A673 (cell line): Measurements from ENCODE around the gene VTN. TPM values are rescaled to one million over a fixed set of nuclear protein-coding genes. Genes with fewer than 3 reads are reported as not detected.

Source experiments
- BruUV-seq: library from RNA; stranded (reverse); fragments of 400-500 nt; replicated peaks from 2 replicates; lab custom pipeline; 2021; lab: Mats Ljungman, UMichigan
- CTCF ChIA-PET: fragments of 300-600 bp; sonication (Branson Sonifier 250); formaldehyde crosslinking; loops from one replicate; lab custom pipeline; 2022; ENCODE audit warnings: antibody characterized with exemption; lab: Charles Lee
- POLR2A ChIA-PET: fragments of 300-600 bp; sonication (Branson Sonifier 250); formaldehyde crosslinking; loops from one replicate; lab custom pipeline; 2022; ENCODE audit warnings: antibody characterized with exemption; ENCODE audit not compliant: low non-redundant PET; lab: Charles Lee
- DNase-seq: peaks from one replicate; pipeline ENCODE4 v3.0.0-alpha.2; 2015; ENCODE audit warnings: low spot score
- H3K27ac ChIP-seq: fragments of 200-600 bp; sonication (generic); 2 replicates; pipeline ENCODE4 v1.5.1; 2016; ENCODE audit warnings: mixed run types, low read depth, mild to moderate bottlenecking, mixed read lengths, antibody characterized with exemption, low read length; ENCODE audit not compliant: poor library complexity, severe bottlenecking
- H3K27me3 ChIP-seq: fragments of 200-600 bp; sonication (generic); replicated peaks from 2 replicates; pipeline ENCODE4 v1.6.1; 2017; ENCODE audit warnings: mixed run types, low read depth, mild to moderate bottlenecking, mixed read lengths, antibody characterized with exemption, low read length; ENCODE audit not compliant: insufficient read depth, poor library complexity
- H3K36me3 ChIP-seq: fragments of 200-600 bp; sonication (generic); 2 replicates; pipeline ENCODE4 v1.6.1; 2016; ENCODE audit warnings: mixed run types, mild to moderate bottlenecking, mixed read lengths, antibody characterized with exemption, low read length; ENCODE audit not compliant: insufficient read depth, poor library complexity, severe bottlenecking
- H3K4me1 ChIP-seq: fragments of 200-600 bp; sonication (generic); 2 replicates; pipeline ENCODE4 v1.6.1; 2017; ENCODE audit warnings: mixed run types, mild to moderate bottlenecking, mixed read lengths, antibody characterized with exemption, low read length; ENCODE audit not compliant: insufficient read depth, poor library complexity, severe bottlenecking
- H3K4me3 ChIP-seq: fragments of 200-600 bp; sonication (generic); 2 replicates; pipeline ENCODE4 v1.5.1; 2016; ENCODE audit warnings: low read depth, mixed run types, mild to moderate bottlenecking, mixed read lengths, low read length; ENCODE audit not compliant: poor library complexity, severe bottlenecking
- H3K9me3 ChIP-seq: fragments of 200-600 bp; sonication (generic); 2 replicates; pipeline ENCODE4 v1.6.1; 2016; ENCODE audit warnings: mixed run types, low read depth, mild to moderate bottlenecking, mixed read lengths, antibody characterized with exemption, low read length; ENCODE audit not compliant: poor library complexity, severe bottlenecking
- EZH2 ChIP-seq: fragments of 200-600 bp; sonication (generic); IDR thresholded peaks from 2 replicates; pipeline ENCODE4 v1.6.1; 2017; ENCODE audit warnings: borderline replicate concordance, low read depth, mild to moderate bottlenecking, mixed read lengths, antibody characterized with exemption, low read length; ENCODE audit not compliant: poor library complexity, severe bottlenecking
- intact Hi-C: fragments of 100-400 bp; cut with micrococcal nuclease; formaldehyde crosslinking; loops from one replicate; pipeline ENCODE4 v1.10.0; 2022; ENCODE audit not compliant: unreplicated experiment
- total RNA-seq: library from RNA; stranded (reverse); gene quantifications from 2 replicates; pipeline ENCODE4 v1.2.3, GENCODE V29; 2021
- TF ChIP-seq, protein P1 (sequence below): fragments of 300-800, 200-600 bp; sonication (generic); conservative IDR thresholded peaks from 2 replicates; pipeline ENCODE4 v1.5.1; 2017; ENCODE audit warnings: low read depth, mild to moderate bottlenecking, antibody characterized with exemption, low read length, moderate library complexity, mixed read lengths

The VTN gene
- total RNA-seq, 1 experiment from 2014 or later = 0.26 TPM

DNA sequence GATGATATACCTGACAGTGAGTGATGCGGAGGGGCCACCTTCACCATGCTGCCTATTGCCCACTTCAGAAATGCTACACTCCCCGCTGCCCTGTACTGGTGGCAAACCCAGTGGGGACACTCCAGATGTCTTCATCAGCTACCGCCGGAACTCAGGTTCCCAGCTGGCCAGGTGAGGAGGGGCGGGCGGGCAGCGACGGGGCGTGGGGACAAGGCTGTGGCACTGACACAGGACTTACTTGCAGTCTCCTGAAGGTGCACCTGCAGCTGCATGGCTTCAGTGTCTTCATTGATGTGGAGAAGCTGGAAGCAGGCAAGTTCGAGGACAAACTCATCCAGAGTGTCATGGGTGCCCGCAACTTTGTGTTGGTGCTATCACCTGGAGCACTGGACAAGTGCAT lies 18.0 kb upstream of the VTN start:
- BruUV-seq = no TSS peak
- CTCF ChIA-PET = no interaction called here

GRCh38 chr17:28386391-28386790 lies 16.3 kb upstream of the VTN start:
- POLR2A ChIA-PET = no interaction called here
- no peaks in the 10 kb centered on the region for H3K27me3 ChIP-seq

More for the DNA sequence above, 18.0 kb upstream of the VTN start:
- no peak for TF ChIP-seq EZH2
- TF ChIP-seq, protein P1, sequence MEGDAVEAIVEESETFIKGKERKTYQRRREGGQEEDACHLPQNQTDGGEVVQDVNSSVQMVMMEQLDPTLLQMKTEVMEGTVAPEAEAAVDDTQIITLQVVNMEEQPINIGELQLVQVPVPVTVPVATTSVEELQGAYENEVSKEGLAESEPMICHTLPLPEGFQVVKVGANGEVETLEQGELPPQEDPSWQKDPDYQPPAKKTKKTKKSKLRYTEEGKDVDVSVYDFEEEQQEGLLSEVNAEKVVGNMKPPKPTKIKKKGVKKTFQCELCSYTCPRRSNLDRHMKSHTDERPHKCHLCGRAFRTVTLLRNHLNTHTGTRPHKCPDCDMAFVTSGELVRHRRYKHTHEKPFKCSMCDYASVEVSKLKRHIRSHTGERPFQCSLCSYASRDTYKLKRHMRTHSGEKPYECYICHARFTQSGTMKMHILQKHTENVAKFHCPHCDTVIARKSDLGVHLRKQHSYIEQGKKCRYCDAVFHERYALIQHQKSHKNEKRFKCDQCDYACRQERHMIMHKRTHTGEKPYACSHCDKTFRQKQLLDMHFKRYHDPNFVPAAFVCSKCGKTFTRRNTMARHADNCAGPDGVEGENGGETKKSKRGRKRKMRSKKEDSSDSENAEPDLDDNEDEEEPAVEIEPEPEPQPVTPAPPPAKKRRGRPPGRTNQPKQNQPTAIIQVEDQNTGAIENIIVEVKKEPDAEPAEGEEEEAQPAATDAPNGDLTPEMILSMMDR = no peak
- DNase-seq = no peak
- Histone ChIP-seq H3K36me3 (peaks cover 33% of the 10 kb centered on the region), H3K27me3 (no peaks in the 10 kb centered on the region), H3K4me3 (no peak overlapping the region), H3K4me1 (no peaks in the 10 kb centered on the region), H3K9me3 (no peaks in the 10 kb centered on the region), H3K27ac (no peak overlapping the region)
- intact Hi-C loops = no loop called here
- POLR2A ChIA-PET = no interaction called here

GRCh38 chr17:28385406-28385805 lies 15.3 kb upstream of the VTN start:
- H3K36me3 ChIP-seq = peaks cover 20% of the 10 kb centered on the region
- H3K9me3 ChIP-seq = no peaks in the 10 kb centered on the region
- TF ChIP-seq, protein P1 = no peak
- no peak for TF ChIP-seq EZH2
- H3K27ac ChIP-seq = no peak overlapping the region
- POLR2A ChIA-PET = no interaction called here
- CTCF ChIA-PET = no interaction called here
- DNase-seq = no peak
- intact Hi-C loops = no loop called here
- H3K27me3 ChIP-seq = no peaks in the 10 kb centered on the region
- no peaks in the 10 kb centered on the region for H3K4me1 ChIP-seq
- BruUV-seq = no TSS peak
- no peak overlapping the region for H3K4me3 ChIP-seq

More at GRCh38 chr17:28386391-28386790, 16.3 kb upstream of the VTN start:
- CTCF ChIA-PET = no interaction called here
- Histone ChIP-seq H3K4me3 (no peak overlapping the region), H3K27ac (no peak overlapping the region), H3K36me3 (peaks cover 25% of the 10 kb centered on the region), H3K4me1 (no peaks in the 10 kb centered on the region), H3K9me3 (no peaks in the 10 kb centered on the region)
- no TSS peak for BruUV-seq
- no peak for DNase-seq
- TF ChIP-seq EZH2 = no peak
- TF ChIP-seq, protein P1 = no peak
- intact Hi-C loops = no loop called here
